Measurements from ENCODE around the gene SHISA4. TPM values are rescaled to one million over a fixed set of nuclear protein-coding genes. Genes with fewer than 3 reads are reported as not detected.

SHISA4 gene
- polyA plus RNA-seq, 3 donors, result 1.5 to 3.1 (median 2.3) TPM

DNA sequence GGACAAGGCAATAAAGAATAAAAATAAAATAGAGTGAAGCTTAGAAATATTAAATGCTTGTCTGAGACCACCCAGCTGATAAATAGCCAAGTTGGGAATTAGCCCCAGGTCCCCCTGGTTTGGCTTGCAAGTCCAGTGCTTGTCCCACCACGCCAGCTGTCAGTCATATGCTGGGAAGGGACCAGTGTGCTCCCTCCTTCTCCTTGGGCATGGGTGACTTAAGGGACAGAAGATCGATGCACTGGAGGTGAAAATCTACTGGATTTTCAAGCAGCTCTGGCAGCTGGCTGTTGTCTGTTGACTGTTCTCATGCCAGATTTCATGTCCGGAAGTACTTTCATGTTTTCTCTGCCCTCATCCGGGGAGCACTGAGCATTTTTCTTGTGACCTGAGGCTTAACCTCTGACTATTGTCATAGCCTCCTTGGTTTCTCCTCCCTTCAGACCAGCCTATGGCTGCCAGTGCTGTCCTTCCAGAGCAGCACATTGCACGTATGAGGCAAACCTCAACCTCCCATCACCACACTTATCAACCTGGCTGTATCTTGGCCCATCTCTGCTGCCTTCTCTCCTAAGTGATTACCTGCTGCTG, 45.2 kb downstream of the SHISA4 start:
- no peak for DNase-seq
- Histone ChIP-seq H2AFZ (ENCODE audit: insufficient read depth, low read depth, low read length, poor library complexity, severe bottlenecking) (no peak overlapping the region), H3K4me1 (ENCODE audit: control insufficient read depth in 1 of 2, insufficient read depth in 2 of 2, low read length in 2 of 2) (no peaks in the 10 kb centered on the region), H3K4me3 (replicated peaks in 1 of 3; ENCODE audit: low read depth in 2 of 3, low read length in 3 of 3) (no peak overlapping the region), H3K9me3 (replicated peaks in 1 of 2; ENCODE audit: control insufficient read depth in 1 of 2, insufficient read depth in 1 of 2, low read length in 2 of 2) (no peaks in the 10 kb centered on the region), H3K79me2 (ENCODE audit: insufficient read depth, low read length) (no peaks in the 10 kb centered on the region), H3K9ac (ENCODE audit: insufficient read depth, low read length, poor library complexity, severe bottlenecking) (no peak overlapping the region), H3K4me2 (replicated peaks; ENCODE audit: extremely low read depth, low read length, poor library complexity, severe bottlenecking) (no peak overlapping the region), H3K27ac (ENCODE audit: low read depth in 1 of 2, low read length in 2 of 2) (no peak overlapping the region), H3K36me3 (replicated peaks in 1 of 2; ENCODE audit: control insufficient read depth in 1 of 2, insufficient read depth in 2 of 2, low read length in 2 of 2) (no peaks in the 10 kb centered on the region), H3K27me3 (ENCODE audit: control insufficient read depth in 2 of 2, insufficient read depth in 2 of 2, low read length in 2 of 2) (peaks cover 0 to 14% of the 10 kb centered on the region in 2 donors), H4K20me1 (ENCODE audit: insufficient read depth, low read length) (no peaks in the 10 kb centered on the region)
- Mint-ChIP-seq H3K36me3 (no peaks in the 10 kb centered on the region), H3K27ac (no peak overlapping the region), H3K4me3 (no peak overlapping the region), H3K4me1 (peaks cover 4% of the 10 kb centered on the region), H3K9me3 (no peaks in the 10 kb centered on the region), H3K27me3 (ENCODE audit: low read depth in 3 of 3) (peaks cover 7 to 17% (median 9%) of the 10 kb centered on the region in 3 donors)
- WGBS (ENCODE audit: insufficient coverage), result 77% methylated on average over 3 of the region's 5 CpGs
- TF ChIP-seq, protein P1, sequence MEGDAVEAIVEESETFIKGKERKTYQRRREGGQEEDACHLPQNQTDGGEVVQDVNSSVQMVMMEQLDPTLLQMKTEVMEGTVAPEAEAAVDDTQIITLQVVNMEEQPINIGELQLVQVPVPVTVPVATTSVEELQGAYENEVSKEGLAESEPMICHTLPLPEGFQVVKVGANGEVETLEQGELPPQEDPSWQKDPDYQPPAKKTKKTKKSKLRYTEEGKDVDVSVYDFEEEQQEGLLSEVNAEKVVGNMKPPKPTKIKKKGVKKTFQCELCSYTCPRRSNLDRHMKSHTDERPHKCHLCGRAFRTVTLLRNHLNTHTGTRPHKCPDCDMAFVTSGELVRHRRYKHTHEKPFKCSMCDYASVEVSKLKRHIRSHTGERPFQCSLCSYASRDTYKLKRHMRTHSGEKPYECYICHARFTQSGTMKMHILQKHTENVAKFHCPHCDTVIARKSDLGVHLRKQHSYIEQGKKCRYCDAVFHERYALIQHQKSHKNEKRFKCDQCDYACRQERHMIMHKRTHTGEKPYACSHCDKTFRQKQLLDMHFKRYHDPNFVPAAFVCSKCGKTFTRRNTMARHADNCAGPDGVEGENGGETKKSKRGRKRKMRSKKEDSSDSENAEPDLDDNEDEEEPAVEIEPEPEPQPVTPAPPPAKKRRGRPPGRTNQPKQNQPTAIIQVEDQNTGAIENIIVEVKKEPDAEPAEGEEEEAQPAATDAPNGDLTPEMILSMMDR (IDR thresholded peaks at IDR 0.05), result no peak
- intact Hi-C loops (cut with micrococcal nuclease), result no loop called here

GRCh38 chr1:201937624-201938213, 49.0 kb downstream of the SHISA4 start:
- Histone ChIP-seq H3K27me3 (ENCODE audit: control insufficient read depth in 2 of 2, insufficient read depth in 2 of 2, low read length in 2 of 2) (peaks cover 0 to 10% of the 10 kb centered on the region in 2 donors), H3K79me2 (ENCODE audit: insufficient read depth, low read length) (no peaks in the 10 kb centered on the region), H2AFZ (ENCODE audit: insufficient read depth, low read depth, low read length, poor library complexity, severe bottlenecking) (no peak overlapping the region), H3K9ac (ENCODE audit: insufficient read depth, low read length, poor library complexity, severe bottlenecking) (no peak overlapping the region), H3K4me3 (replicated peaks in 1 of 3; ENCODE audit: low read depth in 2 of 3, low read length in 3 of 3) (no peak overlapping the region), H3K9me3 (replicated peaks in 1 of 2; ENCODE audit: control insufficient read depth in 1 of 2, insufficient read depth in 1 of 2, low read length in 2 of 2) (no peaks in the 10 kb centered on the region), H3K27ac (ENCODE audit: low read depth in 1 of 2, low read length in 2 of 2) (no peak overlapping the region), H3K4me1 (ENCODE audit: control insufficient read depth in 1 of 2, insufficient read depth in 2 of 2, low read length in 2 of 2) (no peaks in the 10 kb centered on the region), H4K20me1 (ENCODE audit: insufficient read depth, low read length) (no peaks in the 10 kb centered on the region), H3K4me2 (replicated peaks; ENCODE audit: extremely low read depth, low read length, poor library complexity, severe bottlenecking) (no peak overlapping the region), H3K36me3 (replicated peaks in 1 of 2; ENCODE audit: control insufficient read depth in 1 of 2, insufficient read depth in 2 of 2, low read length in 2 of 2) (no peaks in the 10 kb centered on the region)
- no CpG with 5 or more reads among the region's 5 CpGs for WGBS (ENCODE audit: insufficient coverage)
- no peaks in the 10 kb centered on the region for H3K9me3 Mint-ChIP-seq
- no peaks in the 10 kb centered on the region for H3K36me3 Mint-ChIP-seq
- peaks cover 4% of the 10 kb centered on the region for H3K4me1 Mint-ChIP-seq
- intact Hi-C loops (cut with micrococcal nuclease), result no loop called here
- peak overlapping the region in 1 of 7 donors; percentile 8 for H3K27ac Mint-ChIP-seq
- TF ChIP-seq, protein P1 (IDR thresholded peaks at IDR 0.05), result no peak
- no peak for DNase-seq
- H3K4me3 Mint-ChIP-seq, result no peak overlapping the region
- peaks cover 9 to 20% (median 12%) of the 10 kb centered on the region in 3 donors for H3K27me3 Mint-ChIP-seq (ENCODE audit: low read depth in 3 of 3)
